HT1080 (cell line): ENCODE data around the gene CUL9. TPM values are rescaled to one million over a fixed set of nuclear protein-coding genes. Genes with fewer than 3 reads are reported as not detected.
A peak's percentile ranks its signal among the peaks of the same experiment; 100 is the strongest.

Experiments used
- DNase-seq: peaks from one replicate; pipeline ENCODE4 v3.0.0-alpha.2; 2015; ENCODE audit warnings: low read depth
- total RNA-seq: library from RNA; depleted of rRNA; stranded (reverse); fragments of >200 nt; shearing (Covaris generic); gene quantifications from 2 replicates; pipeline ENCODE4 v1.2.3, GENCODE V29; 2014

CUL9 gene
- total RNA-seq, 1 experiment from 2014 or later: 15.2 TPM

DNA sequence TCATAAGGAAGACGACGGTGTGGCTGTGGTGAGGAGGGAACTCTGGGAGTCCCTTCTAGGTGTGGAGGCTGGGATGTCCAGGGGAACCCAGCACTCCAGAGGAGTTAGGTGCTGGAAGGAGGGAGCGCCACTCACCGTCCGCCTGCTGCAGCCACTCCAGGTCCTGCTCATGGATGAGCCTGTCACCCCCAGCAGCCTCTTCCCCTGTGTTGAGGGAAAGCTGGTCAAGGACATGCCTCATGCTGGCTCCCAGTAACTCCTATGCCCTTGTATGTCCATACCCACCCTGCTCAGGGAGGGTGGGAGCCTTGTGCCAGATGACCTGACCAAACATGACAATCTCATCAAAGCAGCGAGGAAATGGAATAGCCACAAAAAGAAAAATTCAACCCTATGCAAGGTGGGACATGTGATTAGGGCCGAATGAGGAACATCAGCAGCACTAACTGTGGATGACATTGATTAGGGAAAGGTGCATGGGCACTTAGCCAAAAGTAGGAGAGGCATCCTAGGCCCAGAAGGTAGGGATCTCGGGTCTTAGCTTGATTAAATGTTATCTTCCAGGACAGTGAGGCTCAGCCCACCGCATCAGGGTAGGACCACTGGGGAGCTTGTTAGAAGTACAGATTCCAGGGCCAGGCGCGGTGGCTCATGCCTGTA, 44.3 kb downstream of the CUL9 start:
- DNase-seq: no peak

DNA sequence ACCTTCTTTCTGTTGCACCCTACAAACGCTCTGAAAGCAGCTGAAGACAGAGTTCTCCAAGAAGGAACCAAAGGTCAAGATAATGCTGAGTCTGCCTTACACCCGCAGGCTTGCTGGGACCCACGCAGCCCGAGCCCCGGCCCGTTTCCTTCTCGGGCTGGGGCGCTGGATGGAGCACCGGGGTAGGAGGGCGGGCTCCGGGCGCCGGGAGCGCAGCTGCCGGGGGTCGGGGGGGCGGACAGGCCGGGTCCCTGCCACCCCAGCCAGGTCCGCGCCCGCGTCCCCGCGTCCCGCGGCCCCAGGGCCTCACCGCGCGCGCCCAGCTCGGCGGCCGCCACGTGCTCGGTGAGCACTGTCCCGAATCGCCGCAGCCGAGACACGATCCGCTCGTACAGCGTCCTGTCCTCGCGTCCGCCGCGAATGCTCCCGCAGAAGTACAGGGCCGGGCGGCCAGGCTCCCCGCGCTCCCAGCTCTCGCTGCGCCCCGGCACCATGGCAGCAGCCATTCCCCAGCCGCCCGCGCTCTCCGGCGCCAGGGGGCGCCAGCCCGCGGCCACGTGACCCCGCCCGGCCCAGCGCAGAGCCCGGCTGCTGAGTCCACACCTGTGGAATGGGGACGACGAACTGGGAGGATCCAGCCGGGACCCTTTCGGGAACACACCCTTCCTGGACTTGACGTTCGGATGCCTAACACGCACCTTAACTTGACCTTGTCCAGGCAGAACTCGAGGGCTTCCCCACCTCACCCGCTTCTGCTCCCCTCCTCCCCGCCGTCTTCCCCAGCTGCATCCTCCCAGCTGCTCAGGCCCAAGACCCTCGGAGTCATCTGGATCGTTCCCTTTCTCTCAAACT, 47.2 kb downstream of the CUL9 start, which contains the start of gene DNPH1:
TSS of gene DNPH1 (minus strand) at position 531 of the 852 bp plus-strand sequence. CDS start at position 506, 25 bp downstream.
- DNase-seq: peak; percentile 62

DNA sequence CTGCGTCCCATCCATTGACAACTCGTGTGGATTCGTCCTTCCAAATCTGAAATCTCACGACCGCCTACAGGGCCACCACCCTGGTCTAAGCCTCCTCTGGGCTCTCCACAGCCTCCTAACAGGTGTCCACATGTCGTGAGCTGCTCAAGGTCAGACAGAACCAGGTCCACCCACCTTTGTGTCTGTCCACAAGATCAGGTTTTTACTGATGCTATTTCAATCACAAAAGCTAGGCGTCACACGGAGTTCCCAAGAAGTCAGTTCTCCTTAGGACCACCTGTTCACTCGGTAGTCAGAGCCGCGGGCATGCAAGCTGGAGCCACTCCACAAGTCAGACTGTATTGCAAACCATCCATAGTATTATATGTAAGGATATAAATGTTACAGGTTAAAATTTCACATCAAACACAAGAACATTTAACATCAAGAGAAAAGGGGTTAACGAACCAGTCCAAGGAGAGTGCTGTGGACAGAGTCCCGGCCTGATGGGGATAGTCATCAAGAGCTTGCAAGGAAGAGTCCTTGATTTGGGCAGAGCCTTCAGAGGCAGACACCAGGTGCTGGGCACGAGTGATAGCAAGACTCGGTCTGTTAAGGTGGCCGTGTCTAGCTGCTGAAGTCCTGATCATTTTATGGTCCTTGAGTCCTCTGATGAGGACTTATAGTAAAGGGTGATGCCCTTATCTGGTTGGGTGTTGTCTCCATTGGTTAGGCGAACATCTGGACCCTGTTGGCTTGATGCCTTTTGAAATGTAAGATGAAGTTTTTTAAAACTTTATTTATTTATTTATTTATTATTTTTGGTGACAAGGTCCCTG, 48.0 kb downstream of the CUL9 start:
- no peak for DNase-seq

DNA sequence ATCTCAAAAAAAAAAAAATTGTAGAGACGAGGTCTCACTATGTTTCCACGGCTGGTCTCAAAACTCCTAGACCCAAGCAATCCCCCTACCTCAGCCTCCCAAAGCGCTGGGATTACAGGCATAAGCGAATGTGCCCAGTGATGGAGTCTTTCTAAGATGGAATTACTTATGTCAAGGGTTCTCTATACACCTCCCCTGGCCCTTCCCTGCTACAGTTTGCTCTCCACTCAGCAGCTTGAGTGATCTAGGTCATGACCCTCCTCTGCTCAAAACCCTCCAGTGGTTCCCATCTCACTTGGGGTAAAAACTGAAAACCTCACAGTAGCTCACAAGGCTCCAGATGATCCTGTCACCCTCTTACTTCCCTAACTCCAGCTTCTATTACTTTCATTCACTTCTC, 49.1 kb downstream of the CUL9 start:
- DNase-seq: no peak

DNA sequence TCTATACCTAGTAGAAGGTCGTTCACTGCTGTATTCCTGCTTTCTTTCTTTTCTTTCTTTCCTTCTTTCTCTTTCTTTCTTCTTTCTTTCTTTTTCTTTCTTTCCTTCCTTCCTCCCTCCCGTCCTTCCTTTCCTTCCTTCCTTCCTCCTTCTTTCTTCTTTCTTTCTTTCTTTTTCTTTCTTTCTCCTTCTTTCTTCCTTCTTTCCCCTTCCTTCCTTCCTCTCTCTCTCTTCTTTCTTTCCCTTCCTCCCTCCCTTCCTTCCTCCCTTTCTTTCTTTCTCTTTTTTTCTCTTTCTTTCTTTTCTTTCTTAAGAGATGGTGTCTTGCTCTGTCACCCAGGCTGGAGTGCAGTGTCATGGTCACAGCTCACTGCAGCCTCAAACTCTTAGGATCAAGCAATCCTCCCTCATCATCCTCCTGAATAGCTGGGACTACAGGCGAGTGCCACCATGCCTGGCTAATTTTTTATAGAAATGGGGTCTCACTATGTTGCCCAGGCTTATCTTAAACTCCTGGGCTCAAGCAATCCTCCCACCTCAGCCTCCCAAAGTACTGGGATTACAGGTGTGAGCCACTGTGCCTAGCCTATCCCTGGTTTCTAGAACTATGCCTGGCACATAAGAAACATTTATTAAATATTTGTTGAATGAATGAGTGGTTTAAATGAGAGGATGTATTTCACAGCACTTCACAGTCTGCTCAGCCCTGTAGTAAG, 49.9 kb downstream of the CUL9 start:
- no peak for DNase-seq

DNA sequence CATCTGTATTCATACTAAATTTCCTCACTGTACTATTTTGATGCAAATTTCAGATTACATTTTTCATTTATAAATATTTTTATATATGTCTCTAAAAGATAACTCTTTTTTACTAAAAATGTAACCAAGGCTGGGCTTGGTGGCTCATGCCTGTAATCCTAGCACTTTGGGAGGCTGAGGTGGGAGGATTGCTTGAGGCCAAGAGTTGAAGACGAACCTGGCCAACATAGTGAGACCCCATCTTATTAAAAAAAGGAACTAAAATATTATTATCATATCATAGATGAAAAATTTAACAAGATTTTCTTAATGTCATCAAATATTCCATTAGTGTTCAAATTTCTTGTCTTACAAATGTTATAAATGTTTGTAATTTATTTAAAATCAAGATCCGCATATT, 53.8 kb downstream of the CUL9 start:
- no peak for DNase-seq

DNA sequence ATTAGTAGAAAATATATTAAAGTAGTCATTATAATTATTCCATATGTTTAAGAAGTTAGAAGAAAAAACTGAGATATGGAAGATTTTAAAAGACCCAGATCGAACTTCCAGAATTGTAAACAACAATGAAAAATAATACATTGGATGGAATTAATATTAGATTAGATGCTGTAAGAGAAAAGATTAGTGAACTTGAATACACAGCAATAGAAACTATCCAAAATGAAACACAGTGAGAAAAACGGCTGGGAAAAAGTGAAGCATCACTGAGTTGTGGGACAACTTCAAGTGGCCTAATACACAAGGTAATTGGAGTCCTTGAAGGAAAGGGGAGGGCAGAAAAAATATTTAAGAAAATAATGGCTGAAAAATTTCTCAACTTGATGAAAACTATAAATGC, 57.1 kb downstream of the CUL9 start:
- DNase-seq: no peak

DNA sequence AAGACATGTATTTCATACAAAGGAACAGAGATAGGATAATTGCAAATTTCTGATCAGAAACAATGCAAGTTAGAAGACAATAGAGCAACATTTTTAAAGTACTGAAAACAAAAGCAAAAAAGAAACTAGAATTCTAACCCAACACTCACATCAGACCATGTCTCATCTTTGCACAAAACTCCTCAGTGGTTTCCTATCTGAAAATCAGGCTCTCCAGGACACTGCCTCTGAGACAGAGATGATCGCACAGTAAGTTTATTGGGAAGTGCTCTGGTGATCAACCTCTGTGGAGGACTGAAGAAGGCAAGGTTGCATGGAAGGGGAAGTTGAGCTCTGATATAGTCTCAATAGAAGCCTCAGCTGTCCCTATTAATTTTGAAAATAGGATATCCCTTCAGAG, 59.0 kb downstream of the CUL9 start:
- DNase-seq: no peak

DNA sequence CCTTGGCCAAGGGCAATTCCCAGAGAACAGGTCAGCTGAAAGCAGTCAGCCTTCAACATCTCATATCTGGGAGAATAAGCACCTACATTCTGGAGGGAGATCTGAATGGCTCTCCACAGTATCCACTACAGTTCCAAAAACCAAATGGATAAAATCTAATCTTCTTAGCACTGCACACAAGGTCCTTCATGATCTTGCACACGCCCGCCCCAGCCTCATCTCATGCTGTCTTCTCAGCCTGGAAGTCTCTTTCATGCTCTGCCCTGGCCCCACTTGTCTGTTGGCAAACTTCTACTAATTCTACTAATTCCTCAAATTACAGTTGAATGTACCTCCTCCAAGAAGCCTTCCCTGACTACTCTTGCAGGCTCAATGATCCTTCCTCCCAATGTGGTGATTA, 59.5 kb downstream of the CUL9 start:
- no peak for DNase-seq

DNA sequence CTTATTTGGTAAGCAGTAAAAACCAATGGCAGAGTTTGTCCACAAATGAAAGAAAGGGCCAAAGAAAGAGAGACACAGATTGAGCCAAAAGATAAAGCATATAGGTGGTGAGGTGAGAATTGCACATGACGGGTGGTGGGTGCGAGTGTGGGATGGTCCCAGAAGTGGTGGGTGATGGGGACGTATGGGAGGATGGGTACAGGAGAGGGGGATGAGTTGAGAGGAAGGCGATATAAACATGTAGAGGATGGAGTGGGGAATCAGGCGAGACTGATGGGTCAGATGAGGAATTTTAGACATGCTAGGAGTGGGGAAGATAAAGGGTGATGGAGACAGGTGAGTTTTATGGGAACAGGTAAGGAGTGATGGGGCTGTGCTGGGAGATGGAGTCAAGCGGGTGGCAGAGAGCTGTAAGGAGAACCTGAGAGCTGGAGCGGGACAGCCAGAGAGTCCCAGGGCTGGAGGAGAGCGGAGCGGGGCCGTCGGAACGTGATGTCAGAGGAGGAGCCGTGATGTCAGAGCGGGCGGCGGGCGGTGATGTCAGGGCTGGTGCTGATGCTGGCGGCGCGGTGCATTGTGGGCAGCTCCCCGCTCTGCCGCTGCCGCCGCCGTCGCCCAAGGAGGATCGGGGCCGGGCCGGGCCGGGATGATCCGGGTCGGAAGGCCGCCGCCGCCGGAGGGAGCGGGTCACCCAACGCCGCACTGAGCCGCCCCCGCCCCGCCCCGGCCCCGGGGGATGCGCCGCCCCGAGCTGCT, 61.1 kb downstream of the CUL9 start, which contains the start of gene TTBK1:
TSS of gene TTBK1 (plus strand) at position 574 of the 756 bp plus-strand sequence. CDS start 3,180 bp downstream, outside the sequence.
- no peak for DNase-seq

DNA sequence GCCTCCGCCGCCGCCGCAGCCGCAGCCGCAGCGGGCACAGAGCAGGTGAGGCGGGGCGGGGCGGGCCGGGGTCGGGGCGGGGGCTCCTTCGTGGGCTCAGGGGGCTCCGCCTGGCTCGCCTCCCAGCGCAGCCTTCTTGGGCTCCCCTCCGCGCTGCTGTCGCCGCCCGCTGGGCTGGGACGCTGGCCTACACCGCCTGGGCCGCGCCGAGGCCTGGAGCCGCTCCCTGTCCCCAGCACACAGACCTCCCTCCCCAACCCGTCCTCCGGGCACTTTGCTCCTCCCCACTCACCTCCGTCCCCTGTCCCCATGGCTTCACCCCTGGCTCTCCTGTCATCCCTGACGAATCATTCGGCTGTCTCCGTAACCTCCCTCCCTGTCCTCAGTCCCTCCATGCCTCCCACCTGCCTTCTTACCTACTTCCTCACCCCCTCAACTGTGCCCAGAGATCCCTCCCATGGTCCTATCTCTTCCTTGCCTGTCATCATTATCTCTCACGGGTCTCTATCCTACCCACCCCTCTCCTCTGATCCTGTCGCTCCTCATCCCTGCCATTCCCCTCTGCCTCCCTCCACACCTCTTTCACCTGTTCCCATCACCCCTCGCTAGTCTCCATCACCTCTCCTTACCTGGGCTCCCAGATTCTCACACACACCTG, 61.8 kb downstream of the CUL9 start:
- DNase-seq: no peak

DNA sequence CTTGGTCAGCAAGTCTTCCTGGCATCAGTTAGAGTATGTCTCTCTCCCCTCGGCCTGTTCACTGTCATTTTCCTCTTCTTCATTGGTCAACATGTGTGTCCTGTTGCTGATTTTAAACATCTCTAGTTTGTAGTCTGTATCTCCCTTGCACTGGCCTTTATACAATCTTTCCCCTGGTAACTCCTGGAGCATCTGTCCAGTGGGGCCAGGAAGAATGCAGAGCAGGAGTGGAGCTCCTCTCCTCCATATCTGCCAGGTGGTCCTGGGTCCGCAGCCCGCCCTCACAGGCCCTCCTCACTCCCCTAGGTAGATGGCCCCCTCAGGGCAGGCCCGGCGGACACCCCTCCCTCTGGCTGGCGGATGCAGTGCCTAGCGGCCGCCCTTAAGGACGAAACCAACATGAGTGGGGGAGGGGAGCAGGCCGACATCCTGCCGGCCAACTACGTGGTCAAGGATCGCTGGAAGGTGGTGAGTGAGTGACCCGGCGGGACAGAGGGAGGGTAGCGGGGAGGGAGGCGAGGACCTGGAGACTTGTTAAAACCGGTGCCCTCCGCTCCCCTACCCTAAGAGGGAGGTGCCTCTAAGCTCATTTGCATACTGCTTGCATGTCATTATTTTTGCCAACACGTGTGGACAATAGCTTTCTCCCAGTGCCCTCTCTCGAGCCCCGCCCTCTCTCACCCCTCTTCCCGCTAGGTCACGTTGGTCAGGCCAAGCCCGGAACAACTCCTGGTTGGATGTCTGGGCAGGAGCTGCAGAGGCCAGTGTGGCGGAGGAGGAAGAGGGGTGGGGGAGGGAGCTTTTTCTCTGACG, 64.5 kb downstream of the CUL9 start:
- peak; percentile 47 for DNase-seq

DNA sequence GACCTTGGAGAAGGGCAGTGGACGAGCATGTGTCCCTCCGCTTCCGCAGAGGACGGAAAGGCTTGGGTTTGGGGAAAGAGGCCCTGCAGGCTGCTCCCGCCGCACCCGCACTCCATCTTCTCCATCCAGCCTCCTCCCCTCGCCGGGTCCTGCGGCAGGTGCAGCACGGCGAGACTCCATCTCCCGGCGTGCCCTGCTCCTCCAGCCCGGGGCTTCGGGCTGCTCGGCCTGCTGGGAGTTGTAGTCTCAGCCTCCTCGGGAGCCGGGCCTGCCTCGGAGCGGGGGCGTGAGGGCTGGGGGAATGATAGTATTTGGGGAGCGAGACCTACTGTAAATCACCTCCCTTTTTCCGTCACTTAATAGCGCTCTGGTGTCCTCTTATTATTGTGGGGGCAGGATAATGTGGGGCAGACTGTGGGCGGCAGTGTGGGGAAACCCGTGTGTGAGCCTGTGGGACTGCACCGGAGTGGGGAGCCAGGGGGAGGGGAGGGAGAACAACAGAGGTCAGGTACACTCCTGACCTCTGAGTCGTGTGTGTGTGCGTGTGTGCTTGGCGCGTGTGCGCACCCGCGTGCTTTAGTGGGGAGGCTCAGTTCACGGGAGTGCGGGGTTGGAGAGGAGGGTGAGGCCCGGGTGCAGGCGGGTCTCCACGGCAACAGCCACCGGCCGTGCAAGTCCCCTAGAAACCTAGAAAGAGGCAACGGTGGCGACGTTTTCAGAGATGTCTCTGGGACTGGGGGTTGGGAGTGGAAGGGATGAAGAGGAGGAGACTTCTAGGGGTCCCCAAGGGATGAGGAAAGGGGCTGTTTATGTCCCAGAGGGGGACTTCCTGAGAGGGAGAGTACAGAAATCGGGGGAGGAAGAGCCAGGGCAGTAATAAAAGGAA, 65.4 kb downstream of the CUL9 start:
- peak; percentile 54 for DNase-seq

DNA sequence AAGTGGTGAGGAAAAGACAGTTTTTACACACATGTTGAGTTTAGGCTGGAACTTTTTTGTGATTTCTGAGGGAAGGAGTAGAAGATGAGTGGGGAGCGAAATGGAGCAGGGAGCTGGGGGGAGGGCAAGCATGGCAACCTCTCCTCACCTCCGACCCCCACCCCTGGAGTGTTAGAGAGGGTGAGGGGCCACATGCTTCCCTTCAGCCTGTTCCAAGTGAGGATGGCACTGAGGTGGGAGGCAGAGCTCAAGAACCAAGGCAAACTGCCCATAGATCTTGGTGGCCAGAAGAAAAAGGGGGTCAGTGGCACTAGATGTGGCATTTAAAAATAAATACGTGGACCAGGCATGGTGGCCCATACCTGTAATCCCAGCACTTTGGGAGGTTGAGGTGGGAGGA, 66.1 kb downstream of the CUL9 start:
- no peak for DNase-seq

DNA sequence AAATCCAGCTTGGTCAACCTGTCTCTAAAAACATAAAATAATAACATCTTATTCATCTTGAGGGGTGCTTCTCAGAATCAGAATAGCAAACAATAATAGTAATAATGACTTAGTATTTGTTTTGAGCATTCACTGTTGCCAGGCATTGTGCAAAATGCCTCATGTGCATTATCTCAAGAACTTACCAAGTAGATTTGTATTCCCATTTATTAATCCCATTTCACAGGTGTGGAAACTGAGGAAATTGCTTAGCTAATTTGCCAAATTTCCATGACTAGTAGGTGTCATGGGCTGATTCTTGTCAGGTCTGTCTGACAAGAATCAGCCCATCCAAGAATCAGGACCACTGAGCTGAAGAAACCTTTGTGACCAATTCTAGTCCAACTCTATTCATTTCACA, 66.8 kb downstream of the CUL9 start:
- DNase-seq: no peak

DNA sequence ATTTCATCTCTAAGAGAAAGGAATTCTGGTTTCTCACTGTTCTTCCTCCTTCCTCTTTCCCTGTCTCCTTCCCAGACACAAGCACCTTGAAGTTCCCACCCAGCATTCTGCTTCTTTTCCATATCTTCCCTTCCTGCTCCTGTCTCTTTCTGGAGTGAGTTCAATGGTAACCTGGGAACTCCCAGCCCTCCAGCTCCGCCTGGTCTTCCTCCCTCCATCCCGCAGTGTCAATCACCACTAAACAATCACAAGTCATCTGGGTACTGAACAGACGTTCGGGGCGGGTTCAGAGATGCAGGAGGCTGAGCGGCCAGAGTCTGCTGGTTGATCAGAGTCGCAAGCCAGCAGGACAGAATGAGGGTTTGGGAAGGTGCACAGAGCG, 69.0 kb downstream of the CUL9 start:
- no peak for DNase-seq

DNA sequence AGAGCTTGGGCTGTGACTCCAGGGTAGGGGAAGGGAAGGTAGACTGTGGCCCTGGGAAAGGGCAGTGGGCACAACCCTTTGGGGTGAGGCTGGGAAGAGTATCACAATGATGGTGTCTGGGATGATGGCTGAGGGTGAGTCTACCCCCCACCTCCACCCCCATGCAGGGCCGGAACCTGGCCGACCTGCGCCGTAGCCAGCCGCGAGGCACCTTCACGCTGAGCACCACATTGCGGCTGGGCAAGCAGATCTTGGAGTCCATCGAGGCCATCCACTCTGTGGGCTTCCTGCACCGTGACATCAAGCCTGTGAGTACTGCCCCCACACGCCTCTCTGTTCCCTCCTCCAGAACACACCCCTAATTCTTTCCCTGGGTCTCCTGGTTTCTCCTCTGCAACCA, 71.4 kb downstream of the CUL9 start:
- DNase-seq: no peak
